ENCODE results near the gene POFUT2.

GRCh38 chr21:45330851-45331261 lies 43.2 kb upstream of the POFUT2 start:
- TF ChIP-seq CTCF (conservative IDR thresholded peaks at IDR 0.05; ENCODE audit: low read depth, low read length) (no peak), EZH2 (IDR thresholded peaks at IDR 0.05; ENCODE audit: low read length, unreplicated experiment) (no peak)

Measured in PC-3 (cell line).